Ectodermal cell (in vitro differentiated cells): ENCODE results near the gene CXCR4.

Experiments
- H3K27ac ChIP-seq: 2 replicates; pipeline ENCODE4 v1.7.0; 2013; ENCODE audit warnings: mild to moderate bottlenecking, low read depth, low read length; ENCODE audit not compliant: insufficient read depth, poor library complexity, severe bottlenecking
- H3K27me3 ChIP-seq: 2 replicates; pipeline ENCODE4 v1.7.0; 2013; ENCODE audit warnings: mild to moderate bottlenecking, low read length; ENCODE audit not compliant: insufficient read depth, control insufficient read depth, poor library complexity, severe bottlenecking
- H3K36me3 ChIP-seq: one replicate; pipeline ENCODE4 v1.7.0; 2013; ENCODE audit warnings: low read length; ENCODE audit not compliant: control insufficient read depth, insufficient read depth
- H3K4me1 ChIP-seq: one replicate; pipeline ENCODE4 v1.7.0; 2013; ENCODE audit warnings: low read length; ENCODE audit not compliant: control insufficient read depth, insufficient read depth
- H3K4me3 ChIP-seq: 2 replicates; pipeline ENCODE4 v1.7.0; 2013; ENCODE audit warnings: low read depth, low read length, control low read depth; ENCODE audit not compliant: insufficient read depth
- H3K9me3 ChIP-seq: 2 replicates; pipeline ENCODE4 v1.7.0; 2013; ENCODE audit warnings: mild to moderate bottlenecking, low read length, moderate library complexity; ENCODE audit not compliant: control insufficient read depth
- WGBS, 2 experiments: methylation state at CpG; one replicate each; pipeline ENCODE4 v1.1.7; 2013; ENCODE audit warnings: missing lambda C conversion rate in 2 of 2; 5-methylcytosine and 5-hydroxymethylcytosine counted together

CXCR4 gene

DNA sequence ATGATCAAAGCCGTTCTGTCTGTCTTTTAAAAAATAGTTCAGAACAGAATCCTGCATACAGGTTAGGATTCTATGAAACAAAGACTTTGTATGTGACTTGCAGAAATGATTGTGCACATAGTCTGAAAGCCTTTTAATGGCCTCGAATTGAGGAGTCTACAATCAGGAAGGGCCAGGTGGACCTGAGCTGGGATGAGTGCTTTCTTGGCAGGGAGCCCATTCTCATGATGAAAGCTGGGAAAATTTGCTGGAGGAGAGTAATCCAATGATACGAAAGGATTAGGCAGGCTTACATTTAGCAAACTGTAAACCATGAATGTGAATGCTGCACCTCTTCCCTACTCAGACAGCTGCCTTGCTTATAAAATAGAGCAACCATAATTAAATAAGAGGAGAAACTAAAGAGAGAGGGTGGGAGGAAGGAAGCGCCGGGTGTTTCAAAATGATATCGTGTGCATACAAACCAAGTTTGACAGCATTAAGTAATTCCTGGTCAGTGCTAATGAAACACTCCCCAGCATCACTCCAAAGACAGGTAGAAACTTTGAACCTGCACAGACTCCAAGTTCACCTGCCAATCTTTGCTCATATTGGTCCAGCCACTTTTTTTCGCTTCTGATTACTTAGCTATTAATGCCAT is 23.7 kb upstream of the CXCR4 start:
- Histone ChIP-seq H3K27ac (no peak overlapping the region), H3K9me3 (no peaks in the 10 kb centered on the region), H3K4me1 (no peaks in the 10 kb centered on the region), H3K4me3 (no peak overlapping the region), H3K36me3 (no peaks in the 10 kb centered on the region), H3K27me3 (no peaks in the 10 kb centered on the region)
- WGBS, 2 experiments: 78 to 86% methylated on average over 6 to 7 of the region's 7 CpGs

DNA sequence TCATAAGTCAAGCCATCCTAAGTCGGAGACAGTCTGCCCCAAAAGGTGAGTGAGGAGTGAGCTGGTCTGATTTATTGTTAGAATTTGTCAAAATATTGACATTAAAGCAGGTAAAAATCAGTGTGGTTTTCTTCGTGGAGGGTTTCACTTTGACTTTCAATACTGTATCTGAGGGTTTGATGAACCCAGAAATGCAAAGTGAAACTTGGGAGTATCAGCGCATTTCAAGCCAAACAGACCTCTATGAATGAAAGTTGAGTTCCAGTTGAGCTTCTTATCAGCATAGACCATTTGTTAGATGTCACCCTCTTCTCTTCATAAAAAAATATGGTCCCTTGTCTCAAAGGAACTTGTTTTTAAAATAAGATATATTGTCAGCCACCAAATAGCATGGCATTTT is 21.7 kb upstream of the CXCR4 start:
- Histone ChIP-seq H3K9me3 (no peaks in the 10 kb centered on the region), H3K27ac (no peak overlapping the region), H3K36me3 (no peaks in the 10 kb centered on the region), H3K4me1 (no peaks in the 10 kb centered on the region), H3K27me3 (no peaks in the 10 kb centered on the region), H3K4me3 (no peak overlapping the region)
- 92% methylated on average over 3 of the region's 3 CpGs for WGBS, 2 experiments

DNA sequence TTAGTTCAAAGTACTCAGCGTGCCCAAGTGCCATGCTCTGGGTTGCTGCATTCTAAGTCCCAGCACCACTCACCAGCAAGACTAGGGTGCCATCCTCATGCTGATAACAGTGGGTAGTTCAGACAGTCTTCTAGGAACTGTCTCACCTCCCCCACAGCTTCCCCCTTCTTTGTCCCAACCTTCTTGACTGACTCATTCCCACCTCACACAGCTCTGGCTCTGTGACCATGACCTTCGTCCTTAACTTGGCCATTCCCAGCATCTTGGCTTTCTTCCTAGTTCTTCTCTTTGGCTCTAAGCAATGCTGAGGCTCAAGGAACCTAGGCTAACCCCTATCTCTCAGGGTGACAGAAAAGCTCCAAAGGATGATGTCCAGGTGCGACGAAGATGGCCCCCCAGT is 20.0 kb upstream of the CXCR4 start:
- 94 to 96% methylated on average over 4 of the region's 4 CpGs for WGBS, 2 experiments
- Histone ChIP-seq H3K27ac (no peak overlapping the region), H3K9me3 (no peaks in the 10 kb centered on the region), H3K4me1 (no peaks in the 10 kb centered on the region), H3K27me3 (no peaks in the 10 kb centered on the region), H3K4me3 (no peak overlapping the region), H3K36me3 (no peaks in the 10 kb centered on the region)

DNA sequence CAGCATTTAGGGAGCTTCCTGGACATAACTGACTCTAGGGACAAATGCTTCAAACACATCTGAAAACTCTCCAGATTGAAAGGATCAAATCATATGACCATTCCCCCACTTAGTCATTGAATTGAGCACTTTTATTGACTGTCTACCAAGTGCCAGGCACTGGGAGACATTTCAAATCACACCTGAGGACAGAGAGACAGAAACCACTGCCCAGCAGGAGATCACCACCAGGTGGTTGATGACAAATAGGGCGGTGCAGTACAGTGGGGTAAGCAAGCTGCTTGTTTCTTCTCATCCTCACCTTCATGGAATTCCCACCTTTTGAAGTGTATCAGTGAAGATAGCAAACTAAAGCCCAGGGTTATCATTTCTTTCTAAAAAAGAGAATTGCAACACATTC is 19.0 kb upstream of the CXCR4 start:
- Histone ChIP-seq H3K27ac (no peak overlapping the region), H3K27me3 (no peaks in the 10 kb centered on the region), H3K4me3 (no peak overlapping the region), H3K36me3 (no peaks in the 10 kb centered on the region), H3K9me3 (no peaks in the 10 kb centered on the region), H3K4me1 (no peaks in the 10 kb centered on the region)
- WGBS, 2 experiments: 88 to 92% methylated on average over 1 of the region's 1 CpG

DNA sequence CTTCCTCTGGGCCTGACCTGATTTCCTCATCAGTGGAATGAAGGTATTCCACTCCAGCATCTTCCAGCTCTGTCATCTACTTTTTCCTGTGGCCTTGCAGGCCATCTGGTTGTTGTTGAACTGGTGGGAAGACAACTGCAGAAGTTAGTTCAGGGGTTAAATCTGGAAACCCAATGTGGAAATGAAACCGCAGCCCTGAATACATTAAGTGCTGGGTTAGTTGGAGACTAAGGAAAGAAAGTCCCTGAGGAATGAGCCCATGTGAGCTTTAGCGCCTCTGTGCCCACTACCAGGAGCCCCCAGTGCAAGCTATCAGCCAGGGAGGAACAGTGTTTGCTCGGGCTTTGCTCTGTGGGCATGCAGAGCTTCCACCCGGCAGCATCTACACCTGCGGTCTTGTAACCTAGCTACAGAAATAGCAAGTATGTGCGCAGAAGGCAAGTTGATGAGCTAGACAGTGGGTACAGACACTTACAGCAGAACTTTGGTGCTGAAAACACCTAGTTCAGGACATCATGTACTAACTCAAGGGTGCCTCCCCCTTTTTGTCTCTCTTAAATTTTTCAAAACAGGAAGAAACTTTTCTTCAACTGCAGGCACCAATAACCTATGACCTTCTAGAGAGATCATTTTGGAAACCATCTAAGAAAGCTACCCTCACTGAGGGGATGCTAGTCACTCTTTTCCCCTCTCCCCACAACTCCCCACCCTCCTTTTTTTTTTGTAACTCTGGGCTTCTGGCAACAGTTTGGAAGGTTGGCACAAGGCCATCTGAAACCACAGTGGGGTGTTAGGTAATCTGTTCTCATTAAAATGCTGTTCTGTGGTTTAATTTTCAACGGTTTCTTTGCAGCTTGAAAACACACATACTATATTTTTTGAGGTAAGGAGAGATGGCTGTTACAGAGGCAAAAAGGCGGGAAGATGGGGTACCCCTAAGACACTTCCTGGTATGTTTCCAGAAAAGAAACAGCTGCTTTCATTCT is 18.3 kb upstream of the CXCR4 start:
- 94% methylated on average over 8 of the region's 8 CpGs for WGBS, 2 experiments
- Histone ChIP-seq H3K4me3 (no peak overlapping the region), H3K27me3 (no peaks in the 10 kb centered on the region), H3K4me1 (no peaks in the 10 kb centered on the region), H3K27ac (no peak overlapping the region), H3K36me3 (no peaks in the 10 kb centered on the region), H3K9me3 (no peaks in the 10 kb centered on the region)

DNA sequence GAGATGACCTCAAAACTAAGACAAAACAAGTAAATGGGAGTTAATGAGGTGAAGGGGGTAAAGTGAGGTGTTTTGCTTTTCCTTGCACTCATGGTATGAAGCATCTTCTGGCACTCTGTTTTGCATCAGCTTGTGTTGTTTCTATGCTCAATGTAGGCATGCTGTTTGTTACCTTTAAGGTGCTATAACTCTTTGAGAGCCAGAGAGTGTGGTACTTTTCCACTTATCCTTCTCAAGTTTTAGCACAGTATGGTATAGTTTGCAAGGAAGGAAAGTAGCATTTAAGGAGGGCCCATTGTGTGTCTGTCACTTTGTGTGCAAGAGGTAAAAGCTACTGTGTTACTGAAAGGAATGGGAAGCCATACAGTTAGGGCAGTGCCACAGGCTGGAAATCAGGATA is 17.5 kb upstream of the CXCR4 start:
- Histone ChIP-seq H3K36me3 (no peaks in the 10 kb centered on the region), H3K27ac (no peak overlapping the region), H3K9me3 (no peaks in the 10 kb centered on the region), H3K4me1 (no peaks in the 10 kb centered on the region), H3K27me3 (no peaks in the 10 kb centered on the region), H3K4me3 (no peak overlapping the region)

DNA sequence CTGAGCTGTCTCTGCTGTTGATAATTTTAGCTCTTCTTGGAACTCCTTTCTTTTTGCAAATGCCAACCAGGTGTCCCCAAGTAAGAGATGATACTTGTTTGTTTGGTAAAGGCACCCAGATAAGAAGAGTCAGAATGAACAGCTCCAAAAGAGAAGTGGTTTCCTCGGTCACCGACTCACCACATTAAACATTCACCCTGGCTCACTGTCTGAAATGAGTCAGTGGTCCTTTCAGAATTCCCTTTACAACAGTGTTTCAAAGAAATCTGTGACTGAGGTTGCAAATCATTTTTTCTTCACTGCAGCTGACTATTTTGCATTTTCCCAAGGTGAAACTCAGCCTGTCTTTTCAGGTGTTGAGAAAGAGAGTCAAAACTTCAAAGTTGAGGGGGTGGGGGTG is 16.2 kb upstream of the CXCR4 start:
- H3K4me3 ChIP-seq: no peak overlapping the region
- no peaks in the 10 kb centered on the region for H3K4me1 ChIP-seq
- H3K36me3 ChIP-seq: no peaks in the 10 kb centered on the region
- 86 to 95% methylated on average over 2 of the region's 2 CpGs for WGBS, 2 experiments
- no peaks in the 10 kb centered on the region for H3K27me3 ChIP-seq
- H3K9me3 ChIP-seq: no peaks in the 10 kb centered on the region
- H3K27ac ChIP-seq: no peak overlapping the region

DNA sequence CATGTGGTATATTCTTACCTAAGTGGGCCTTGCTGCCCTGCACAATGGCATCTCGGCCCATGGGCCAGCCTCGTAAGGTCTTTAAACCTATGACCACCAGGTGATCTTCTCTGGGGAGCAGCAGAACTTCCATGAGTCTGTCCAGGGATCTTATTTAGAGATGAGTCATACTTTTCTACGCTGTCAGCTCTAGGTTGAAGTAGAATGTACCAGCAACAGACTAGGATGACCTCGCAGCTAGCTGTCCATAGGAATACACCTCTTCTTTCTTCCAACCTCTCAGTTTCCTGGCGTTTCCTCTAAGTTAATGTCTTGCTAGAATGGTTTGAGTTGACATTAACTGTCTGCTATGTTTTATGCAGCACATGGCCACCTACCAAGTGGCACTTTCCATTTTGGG is 15.6 kb upstream of the CXCR4 start:
- Histone ChIP-seq H3K9me3 (no peaks in the 10 kb centered on the region), H3K27ac (no peak overlapping the region), H3K36me3 (no peaks in the 10 kb centered on the region), H3K27me3 (no peaks in the 10 kb centered on the region), H3K4me3 (no peak overlapping the region), H3K4me1 (no peaks in the 10 kb centered on the region)
- 94% methylated on average over 5 of the region's 5 CpGs for WGBS, 2 experiments

DNA sequence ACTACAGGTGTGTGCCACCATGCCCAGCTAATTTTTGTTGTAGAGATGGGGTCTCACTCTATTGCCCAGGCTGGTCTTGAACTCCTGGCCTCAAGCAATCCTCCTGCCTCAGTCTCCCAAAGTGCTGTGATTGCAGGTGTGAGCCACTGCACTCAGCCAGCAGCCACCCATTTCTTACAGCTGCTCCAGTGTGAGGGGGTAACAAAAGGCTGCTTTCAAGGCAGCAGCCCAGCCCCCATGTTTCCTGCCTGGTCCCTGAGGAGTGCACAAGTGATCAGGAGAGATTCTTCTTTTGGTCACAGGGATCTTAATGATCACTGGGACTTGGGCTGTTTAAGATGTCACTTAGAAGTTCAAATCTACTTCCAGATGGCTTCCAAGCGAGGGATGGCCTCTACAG is 15.2 kb upstream of the CXCR4 start:
- no peak overlapping the region for H3K4me3 ChIP-seq
- WGBS, 2 experiments: 95 to 98% methylated on average over 1 of the region's 1 CpG
- no peak overlapping the region for H3K27ac ChIP-seq
- no peaks in the 10 kb centered on the region for H3K36me3 ChIP-seq
- H3K4me1 ChIP-seq: no peaks in the 10 kb centered on the region
- H3K9me3 ChIP-seq: no peaks in the 10 kb centered on the region
- no peaks in the 10 kb centered on the region for H3K27me3 ChIP-seq

DNA sequence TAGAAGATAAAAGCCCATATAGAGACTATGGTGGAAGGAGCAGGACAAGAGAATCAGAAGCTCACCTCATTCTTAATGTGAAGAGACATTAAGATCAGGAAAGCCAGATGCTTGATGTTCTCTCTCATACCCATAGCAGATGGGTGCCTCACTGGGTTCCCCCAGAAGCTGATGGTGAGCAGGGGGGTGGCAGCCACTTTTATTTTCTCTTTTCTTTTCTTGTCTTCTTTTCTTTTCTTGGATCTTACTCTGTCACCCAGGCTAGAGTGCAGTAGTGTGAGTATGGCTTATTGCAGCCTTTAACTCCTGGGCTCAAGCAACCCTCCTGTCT is 14.8 kb upstream of the CXCR4 start:
- H3K9me3 ChIP-seq: no peaks in the 10 kb centered on the region
- no peaks in the 10 kb centered on the region for H3K27me3 ChIP-seq
- H3K4me3 ChIP-seq: no peak overlapping the region
- no peak overlapping the region for H3K27ac ChIP-seq
- H3K4me1 ChIP-seq: no peaks in the 10 kb centered on the region
- no peaks in the 10 kb centered on the region for H3K36me3 ChIP-seq
